Measurements from ENCODE around the gene LRRC2.
"Not testable (repeated sequence)": the region's sequence is repeated elsewhere in the genome, so short reads cannot be mapped to it uniquely, and the experiment has no call there.

LRRC2 gene

GRCh38 chr3:46551615-46552014 is 14.5 kb downstream of the LRRC2 start:
- DNase-seq, result no peak

GRCh38 chr3:46549989-46550388 is 16.1 kb downstream of the LRRC2 start:
- DNase-seq, result no peak

- DNase-seq, result no peak
Observed at GRCh38 chr3:46549408-46549904, 16.6 kb downstream of the LRRC2 start.

GRCh38 chr3:46548611-46549010 is 17.5 kb downstream of the LRRC2 start:
- not testable (repeated sequence) for DNase-seq

- no peak for DNase-seq
Observed at GRCh38 chr3:46546896-46547440, 19.1 kb downstream of the LRRC2 start.

GRCh38 chr3:46545818-46546630 is 20.1 kb downstream of the LRRC2 start:
- DNase-seq, result no peak

GRCh38 chr3:46544771-46545503 is 21.2 kb downstream of the LRRC2 start:
- no peak for DNase-seq

- no peak for DNase-seq
Observed at GRCh38 chr3:46542801-46543201, 23.3 kb downstream of the LRRC2 start.

GRCh38 chr3:46542344-46542743 is 23.8 kb downstream of the LRRC2 start:
- no peak for DNase-seq

- DNase-seq, result no peak
Observed at GRCh38 chr3:46541835-46542234, 24.3 kb downstream of the LRRC2 start.

GRCh38 chr3:46540550-46540949 is 25.6 kb downstream of the LRRC2 start:
- no peak for DNase-seq

GRCh38 chr3:46539443-46540005 is 26.6 kb downstream of the LRRC2 start:
- DNase-seq, result no peak

- no peak for DNase-seq
Observed at GRCh38 chr3:46538803-46539442, 27.2 kb downstream of the LRRC2 start.

- DNase-seq, result not testable (repeated sequence)
Observed at GRCh38 chr3:46538425-46538802, 27.7 kb downstream of the LRRC2 start.

- no peak for DNase-seq
Observed at GRCh38 chr3:46537779-46538178, 28.3 kb downstream of the LRRC2 start.

GRCh38 chr3:46537316-46537715 is 28.8 kb downstream of the LRRC2 start:
- no peak for DNase-seq

- DNase-seq, result no peak
Observed at GRCh38 chr3:46536758-46537157, 29.3 kb downstream of the LRRC2 start.

- no peak for DNase-seq
Observed at GRCh38 chr3:46535746-46536145, 30.4 kb downstream of the LRRC2 start.

GRCh38 chr3:46533091-46533490 is 33.0 kb downstream of the LRRC2 start:
- DNase-seq, result no peak

GRCh38 chr3:46527239-46527638 is 38.9 kb downstream of the LRRC2 start:
- no peak for DNase-seq

GRCh38 chr3:46524832-46525231 is 41.3 kb downstream of the LRRC2 start:
- no peak for DNase-seq

- no peak for DNase-seq
Observed at GRCh38 chr3:46524008-46524407, 42.1 kb downstream of the LRRC2 start.

- no peak for DNase-seq
Observed at GRCh38 chr3:46523556-46523955, 42.5 kb downstream of the LRRC2 start.

Data from NCI-H2107 (cell line).